Smooth muscle cell (in vitro differentiated cells): ENCODE results near the gene PTGES2. TPM values are rescaled to one million over a fixed set of nuclear protein-coding genes. Genes with fewer than 3 reads are reported as not detected.

Experiments
- DNase-seq: peaks from one replicate; lab custom pipeline; 2025; ENCODE audit not compliant: unreplicated experiment; lab: John Stamatoyannopoulos, UW
- H2AFZ ChIP-seq: fragments of 200-600 bp; sonication (generic); 2 replicates; pipeline ENCODE4 v1.6.0; 2016; ENCODE audit warnings: antibody characterized with exemption, low read depth, mild to moderate bottlenecking
- H3F3A ChIP-seq: fragments of 200-600 bp; sonication (generic); 2 replicates; pipeline ENCODE4 v1.6.0; 2017; ENCODE audit warnings: antibody characterized with exemption, low read depth
- H3K27ac ChIP-seq: fragments of 200-600 bp; sonication (generic); 2 replicates; pipeline ENCODE4 v1.5.1; 2016; ENCODE audit warnings: low read depth, mild to moderate bottlenecking
- H3K27me3 ChIP-seq: fragments of 200-600 bp; sonication (generic); 2 replicates; pipeline ENCODE4 v1.6.1; 2016; ENCODE audit warnings: low read depth, mild to moderate bottlenecking
- H3K36me3 ChIP-seq: fragments of 200-600 bp; sonication (generic); 2 replicates; pipeline ENCODE4 v1.5.1; 2016; ENCODE audit warnings: low read depth
- H3K4me1 ChIP-seq: fragments of 200-600 bp; sonication (generic); 2 replicates; pipeline ENCODE4 v1.5.1; 2016; ENCODE audit warnings: low read depth
- H3K4me2 ChIP-seq: fragments of 200-600 bp; sonication (generic); 2 replicates; pipeline ENCODE4 v1.6.0; 2016; ENCODE audit warnings: mild to moderate bottlenecking
- H3K4me3 ChIP-seq: fragments of 200-600 bp; sonication (generic); 2 replicates; pipeline ENCODE4 v1.5.1; 2016; ENCODE audit warnings: mild to moderate bottlenecking
- H3K79me2 ChIP-seq: fragments of 200-600 bp; sonication (generic); 2 replicates; pipeline ENCODE4 v1.6.0; 2016; ENCODE audit warnings: low read depth, mild to moderate bottlenecking
- H3K9ac ChIP-seq: fragments of 200-600 bp; sonication (generic); 2 replicates; pipeline ENCODE4 v1.6.0; 2016; ENCODE audit warnings: low read depth
- H3K9me3 ChIP-seq: fragments of 200-600 bp; sonication (generic); replicated peaks from 2 replicates; pipeline ENCODE4 v1.5.1; 2016; ENCODE audit warnings: low read depth
- H4K20me1 ChIP-seq: fragments of 200-600 bp; sonication (generic); 2 replicates; pipeline ENCODE4 v1.6.0; 2016; ENCODE audit warnings: low read depth
- CTCF ChIP-seq: fragments of 200-600 bp; sonication (generic); IDR thresholded peaks from 2 replicates; pipeline ENCODE4 v1.5.1; 2017; ENCODE audit warnings: borderline replicate concordance, mild to moderate bottlenecking, antibody characterized with exemption; ENCODE audit not compliant: insufficient read depth, poor library complexity, severe bottlenecking
- WGBS: methylation state at CpG from one replicate; pipeline ENCODE4 v1.1.7; 2016; ENCODE audit warnings: low lambda C conversion rate; 5-methylcytosine and 5-hydroxymethylcytosine counted together
- polyA plus RNA-seq: library from polyadenylated mRNA; unstranded; fragments of >200 nt; fragmentation: Nextera tagmentation; extraction: Ambion mirVana; gene quantifications from 2 replicates; pipeline ENCODE4 v1.2.1, GENCODE V29; 2016
- total RNA-seq: library from RNA; depleted of rRNA; stranded (reverse); fragments of >200 nt; gene quantifications from 2 replicates; pipeline ENCODE4 v1.2.3, GENCODE V29; 2014

Gene PTGES2
- total and polyA plus RNA-seq, 2 experiments from 2014 or later: 31.5 to 78.6 TPM

DNA sequence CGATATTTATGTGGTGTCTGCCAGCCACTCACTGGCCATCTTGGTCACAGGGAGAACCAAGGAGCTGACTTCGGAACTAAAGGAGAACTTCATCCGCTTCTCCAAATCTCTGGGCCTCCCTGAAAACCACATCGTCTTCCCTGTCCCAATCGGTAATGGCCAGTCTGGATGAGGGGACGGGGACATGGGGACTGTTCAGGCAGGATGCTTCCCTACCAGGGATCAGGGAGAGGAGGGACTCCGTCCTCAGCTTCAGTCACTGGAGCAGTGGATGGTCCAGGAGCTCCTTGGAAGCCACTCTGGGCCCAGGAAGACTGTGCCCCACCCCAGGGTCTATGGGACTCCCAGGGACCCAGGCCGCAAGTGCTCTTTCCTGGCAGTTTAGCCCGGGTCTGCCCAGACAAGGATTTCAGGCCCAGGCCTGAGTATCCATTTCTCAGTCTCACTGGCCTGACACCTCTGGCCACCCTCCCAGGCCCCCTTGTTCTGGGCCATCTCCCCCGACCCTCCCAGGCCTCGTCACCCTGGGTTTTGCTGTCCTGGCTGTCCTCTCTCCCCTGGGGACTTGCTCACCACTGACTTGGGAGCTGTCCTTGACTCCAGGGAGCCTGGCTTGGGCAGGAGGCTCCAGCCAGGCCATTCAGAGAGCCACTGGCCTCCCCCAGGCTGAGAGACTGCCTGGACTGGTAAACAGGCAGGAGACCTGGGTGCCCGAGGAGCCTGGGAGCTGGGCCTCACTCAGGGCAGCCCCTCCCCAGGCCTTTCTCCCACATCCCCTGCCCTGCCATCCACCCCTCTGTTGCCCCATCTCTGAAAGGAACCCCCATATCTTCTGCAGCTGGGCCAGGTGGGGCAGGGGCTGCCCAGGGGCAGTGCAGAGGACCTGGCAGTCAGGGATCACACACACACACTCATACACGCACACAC lies 24.9 kb upstream of the PTGES2 start:
- Histone ChIP-seq H2AFZ (no peak overlapping the region), H3K79me2 (no peaks in the 10 kb centered on the region), H3F3A (no peaks in the 10 kb centered on the region), H4K20me1 (no peaks in the 10 kb centered on the region), H3K27me3 (no peaks in the 10 kb centered on the region), H3K9ac (no peak overlapping the region), H3K27ac (no peak overlapping the region), H3K4me1 (no peaks in the 10 kb centered on the region), H3K36me3 (no peaks in the 10 kb centered on the region), H3K4me2 (no peak overlapping the region), H3K4me3 (no peak overlapping the region), H3K9me3 (no peaks in the 10 kb centered on the region)
- TF ChIP-seq CTCF: no peak
- WGBS: 94% methylated on average over 13 of the region's 13 CpGs
- no peak for DNase-seq

DNA sequence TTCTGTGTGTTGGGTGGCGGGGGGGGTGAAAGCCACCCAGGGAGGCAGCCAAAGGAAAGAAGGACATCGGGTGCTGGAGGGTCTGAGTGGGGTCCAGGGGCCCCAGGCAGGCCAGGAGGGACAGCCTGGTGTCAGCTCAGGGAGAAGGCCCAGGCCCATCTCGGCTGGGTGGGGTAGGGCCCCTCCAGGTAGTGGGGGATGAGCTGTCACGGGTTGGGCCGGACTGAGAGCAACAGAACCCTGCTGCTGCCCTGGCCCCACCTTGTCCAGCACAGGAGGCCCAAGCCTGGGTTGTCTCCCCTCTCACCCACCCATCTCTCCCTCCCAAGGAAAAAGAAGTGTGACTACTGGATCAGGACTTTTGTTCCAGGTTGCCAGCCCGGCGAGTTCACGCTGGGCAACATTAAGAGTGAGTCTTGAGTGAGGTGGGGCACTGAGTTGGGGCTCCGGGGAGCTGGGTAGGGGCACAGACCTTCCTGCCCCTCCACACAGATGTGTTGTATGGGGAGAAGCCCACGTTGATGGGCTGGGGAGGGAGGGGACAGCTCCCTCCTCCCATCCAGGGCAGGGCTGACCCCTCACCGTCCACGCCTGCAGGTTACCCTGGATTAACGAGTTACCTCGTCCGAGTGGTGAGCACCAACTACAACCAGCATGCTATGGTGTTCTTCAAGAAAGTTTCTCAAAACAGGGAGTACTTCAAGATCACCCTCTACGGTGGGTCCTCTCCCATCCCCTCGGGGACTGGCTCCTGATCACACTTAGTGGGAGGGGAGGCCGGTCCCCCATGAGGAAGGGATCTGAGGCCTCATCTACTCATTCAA lies 24.0 kb upstream of the PTGES2 start:
- Histone ChIP-seq H3K36me3 (no peaks in the 10 kb centered on the region), H3K27ac (no peak overlapping the region), H3K4me1 (no peaks in the 10 kb centered on the region), H3F3A (no peaks in the 10 kb centered on the region), H3K9me3 (no peaks in the 10 kb centered on the region), H3K4me2 (no peak overlapping the region), H3K79me2 (no peaks in the 10 kb centered on the region), H3K4me3 (no peak overlapping the region), H4K20me1 (no peaks in the 10 kb centered on the region), H3K9ac (no peak overlapping the region), H3K27me3 (no peaks in the 10 kb centered on the region), H2AFZ (no peak overlapping the region)
- TF ChIP-seq CTCF: no peak
- no peak for DNase-seq
- 89% methylated on average over 17 of the region's 18 CpGs for WGBS

DNA sequence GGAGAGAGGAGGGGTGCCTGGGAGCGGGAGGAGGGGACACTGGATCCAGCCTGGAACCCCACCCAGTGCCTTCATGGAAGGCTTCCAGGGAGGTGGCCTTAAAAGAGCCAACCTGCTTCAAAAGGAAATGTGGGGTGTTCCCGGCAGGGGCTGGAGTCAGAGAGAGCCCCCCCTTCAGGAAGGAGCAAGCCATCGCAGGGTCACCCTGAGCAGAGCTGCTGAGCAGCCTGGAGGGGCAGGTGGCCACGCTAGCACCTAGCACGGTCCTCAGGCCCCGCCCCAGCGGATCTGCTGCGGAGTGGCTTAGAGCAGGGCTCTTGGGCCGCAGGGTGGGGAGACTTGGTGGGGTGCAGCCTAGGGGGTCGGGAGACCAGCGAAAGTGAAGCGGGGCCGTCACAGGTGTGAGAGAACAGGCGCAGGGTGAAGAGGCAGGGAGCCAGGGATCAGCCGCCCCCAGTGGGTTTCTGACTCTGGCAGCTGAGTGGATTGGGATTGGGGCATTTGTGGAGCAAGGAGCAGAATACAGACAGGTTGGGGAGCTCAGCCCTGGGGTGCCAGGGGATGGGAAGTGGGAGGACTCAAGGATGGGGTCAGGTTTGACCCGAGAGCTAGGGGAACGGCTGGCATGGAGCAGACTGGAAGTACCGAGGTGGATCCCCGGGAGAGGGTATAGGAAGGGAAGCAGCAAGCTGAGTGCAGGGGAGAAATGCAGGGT lies 23.2 kb upstream of the PTGES2 start:
- WGBS: 68% methylated on average over 19 of the region's 19 CpGs
- Histone ChIP-seq H3K36me3 (no peaks in the 10 kb centered on the region), H4K20me1 (no peaks in the 10 kb centered on the region), H3K9me3 (no peaks in the 10 kb centered on the region), H2AFZ (no peak overlapping the region), H3K79me2 (no peaks in the 10 kb centered on the region), H3K27me3 (no peaks in the 10 kb centered on the region), H3K9ac (no peak overlapping the region), H3K4me1 (no peaks in the 10 kb centered on the region), H3K4me2 (no peak overlapping the region), H3K4me3 (no peak overlapping the region), H3F3A (no peaks in the 10 kb centered on the region), H3K27ac (no peak overlapping the region)
- peak; percentile 9 for TF ChIP-seq CTCF
- DNase-seq: no peak
